CD14-positive monocyte (primary cell): ENCODE results near the gene MICALL2. TPM values are rescaled to one million over a fixed set of nuclear protein-coding genes. Genes with fewer than 3 reads are reported as not detected.

Experiments
- DNase-seq, 3 donors: peaks; one replicate each; pipeline ENCODE4 v3.0.0-alpha.2; 2011 to 2022
- H2AFZ ChIP-seq: 2 replicates; pipeline ENCODE4 v1.6.0; 2012; ENCODE audit warnings: mild to moderate bottlenecking, low read depth, low read length, inconsistent platforms; ENCODE audit not compliant: insufficient read depth, poor library complexity, severe bottlenecking
- H3K27ac ChIP-seq, 2 donors: 1 replicate in 1 of 2; 2 replicates in 1 of 2; pipeline ENCODE4 v1.5.1; 2012 to 2013; ENCODE audit warnings: low read length in 2 of 2, control low read depth in 1 of 2, inconsistent platforms in 1 of 2, low read depth in 1 of 2, mild to moderate bottlenecking in 1 of 2
- H3K27me3 ChIP-seq, 2 donors: one replicate each; pipeline versions ENCODE4 v1.6.0 to v1.6.1; 2011 to 2013; ENCODE audit warnings: low read length in 2 of 2; ENCODE audit not compliant: control insufficient read depth in 2 of 2, insufficient read depth in 2 of 2
- H3K36me3 ChIP-seq, 2 donors: replicated peaks in 1 of 2; 1 replicate in 1 of 2; 2 replicates in 1 of 2; pipeline versions ENCODE4 v1.5.1 to v1.6.1; 2012 to 2013; ENCODE audit warnings: low read length in 2 of 2, control low read depth in 1 of 2, inconsistent platforms in 1 of 2, mild to moderate bottlenecking in 1 of 2; ENCODE audit not compliant: insufficient read depth in 2 of 2, control insufficient read depth in 1 of 2
- H3K4me1 ChIP-seq, 2 donors: 1 replicate in 1 of 2; 2 replicates in 1 of 2; pipeline versions ENCODE4 v1.5.1 to v1.6.1; 2012 to 2013; ENCODE audit warnings: low read length in 2 of 2, control low read depth in 1 of 2, inconsistent platforms in 1 of 2, mild to moderate bottlenecking in 1 of 2, moderate library complexity in 1 of 2; ENCODE audit not compliant: insufficient read depth in 2 of 2, control insufficient read depth in 1 of 2
- H3K4me2 ChIP-seq: replicated peaks from 2 replicates; pipeline ENCODE3; 2012; ENCODE audit warnings: low read length, moderate library complexity, mild to moderate bottlenecking; ENCODE audit not compliant: poor library complexity, severe bottlenecking; ENCODE audit errors: extremely low read depth
- H3K4me3 ChIP-seq, 3 experiments: fragments of 200-600 bp in 1 of 3; sonication (generic) in 1 of 3; replicated peaks in 1 of 3; 1 replicate in 2 of 3; 2 replicates in 1 of 3; pipeline ENCODE4 v1.5.1; 2011 to 2013; ENCODE audit warnings: low read length in 3 of 3, mild to moderate bottlenecking in 3 of 3, control low read depth in 2 of 3, low read depth in 2 of 3, inconsistent platforms in 1 of 3, moderate library complexity in 1 of 3
- H3K79me2 ChIP-seq: 2 replicates; pipeline ENCODE4 v1.6.0; 2012; ENCODE audit warnings: mild to moderate bottlenecking, control low read depth, inconsistent platforms, low read length, moderate library complexity; ENCODE audit not compliant: insufficient read depth
- H3K9ac ChIP-seq: 2 replicates; pipeline ENCODE4 v1.6.0; 2017; ENCODE audit warnings: low read length, mild to moderate bottlenecking; ENCODE audit not compliant: insufficient read depth, poor library complexity, severe bottlenecking
- H3K9me3 ChIP-seq, 2 donors: replicated peaks in 1 of 2; 1 replicate in 1 of 2; 2 replicates in 1 of 2; pipeline versions ENCODE4 v1.5.1 to v1.6.1; 2012 to 2013; ENCODE audit warnings: low read length in 2 of 2, control low read depth in 1 of 2; ENCODE audit not compliant: control insufficient read depth in 1 of 2, insufficient read depth in 1 of 2
- H4K20me1 ChIP-seq: 2 replicates; pipeline ENCODE4 v1.6.0; 2012; ENCODE audit warnings: mild to moderate bottlenecking, low read length, control low read depth, moderate library complexity; ENCODE audit not compliant: insufficient read depth
- H3K27ac Mint-ChIP-seq, 7 donors: one replicate each; pipeline ENCODE4 v1.8.0; 2020; ENCODE audit warnings: mild to moderate bottlenecking in 7 of 7, mixed read lengths in 7 of 7, moderate library complexity in 6 of 7, inconsistent platforms in 2 of 7
- H3K27me3 Mint-ChIP-seq, 3 donors: one replicate each; pipeline ENCODE4 v1.8.0; 2021 to 2022; ENCODE audit warnings: low read depth in 3 of 3, mild to moderate bottlenecking in 3 of 3, mixed read lengths in 3 of 3, moderate library complexity in 3 of 3, inconsistent platforms in 1 of 3
- H3K36me3 Mint-ChIP-seq, 2 donors: one replicate each; pipeline ENCODE4 v1.8.0; 2020; ENCODE audit warnings: mixed read lengths in 2 of 2, inconsistent platforms in 1 of 2, mild to moderate bottlenecking in 1 of 2
- H3K4me1 Mint-ChIP-seq: one replicate; pipeline ENCODE4 v1.8.0; 2020; ENCODE audit warnings: mild to moderate bottlenecking, mixed read lengths
- H3K4me3 Mint-ChIP-seq, 2 donors: one replicate each; pipeline ENCODE4 v1.8.0; 2020; ENCODE audit warnings: mild to moderate bottlenecking in 2 of 2, mixed read lengths in 2 of 2, moderate library complexity in 1 of 2
- H3K9me3 Mint-ChIP-seq, 7 donors: one replicate each; pipeline ENCODE4 v1.8.0; 2020 to 2022; ENCODE audit warnings: mixed read lengths in 7 of 7, mild to moderate bottlenecking in 6 of 7, moderate library complexity in 6 of 7, inconsistent platforms in 2 of 7
- WGBS: methylation state at CpG from one replicate; pipeline ENCODE4 v1.1.5; 2013; ENCODE audit warnings: missing lambda C conversion rate; ENCODE audit not compliant: insufficient coverage; 5-methylcytosine and 5-hydroxymethylcytosine counted together
- intact Hi-C, 2 donors: fragments of 100-400 bp; cut with micrococcal nuclease; formaldehyde crosslinking; loops; one replicate each; pipeline versions ENCODE4 v1.15.0 to v1.15.1; 2023
- polyA plus RNA-seq, 3 donors: library from polyadenylated mRNA; depleted of rRNA in 1 of 3; unstranded in 2 of 3; stranded (reverse) in 1 of 3; fragments of 300-500 nt in 2 of 3; fragments of >200 nt in 1 of 3; fragmentation: Illumina TruSeq in 2 of 3; gene quantifications; 1 replicate in 2 of 3; 2 replicates in 1 of 3; pipeline ENCODE4 v1.2.3, GENCODE V29; 2012 to 2021
- TF ChIP-seq, protein P1 (sequence below): fragments of 200-600 bp; IDR thresholded peaks from one replicate; pipeline ENCODE4 v1.8.0; 2022; ENCODE audit warnings: antibody characterized with exemption, mild to moderate bottlenecking

Gene MICALL2
- polyA plus RNA-seq, 3 donors: 0.14 to 7.2 (median 0.72) TPM

DNA sequence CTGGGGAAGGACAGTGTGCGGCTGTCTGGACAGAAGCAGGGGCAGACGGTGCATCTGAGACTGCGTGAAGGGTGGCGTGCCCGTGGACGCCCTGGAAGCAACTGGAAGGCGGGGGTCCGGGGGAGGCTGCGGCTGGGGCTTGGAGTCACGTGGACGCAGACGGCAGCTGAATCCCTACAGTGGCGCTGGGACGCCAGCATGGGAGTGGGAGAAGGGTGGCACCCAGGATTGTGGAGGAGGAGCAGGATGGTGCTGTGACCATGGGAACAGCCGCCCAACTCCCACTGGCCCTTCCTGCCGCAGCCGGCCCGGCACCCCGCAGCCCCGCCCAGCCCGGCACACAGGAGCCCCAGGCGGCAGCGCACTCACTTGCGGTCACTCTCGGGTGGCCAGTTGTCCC, 35.2 kb upstream of the MICALL2 start:
- intact Hi-C loops: loop anchor here in 1 of 2 donors (10.0 kb wide), 1 partner anchor 850 kb away; no protein-coding TSS in a partner anchor
- H3K9ac ChIP-seq: no peak overlapping the region
- peaks cover 5% of the 10 kb centered on the region for H4K20me1 ChIP-seq
- H3K4me2 ChIP-seq: no peak overlapping the region
- H3K27me3 Mint-ChIP-seq: no peaks in the 10 kb centered on the region
- no peaks in the 10 kb centered on the region for H3K4me1 Mint-ChIP-seq
- no peak overlapping the region for H2AFZ ChIP-seq
- no peak for DNase-seq
- WGBS: 95% methylated on average over 25 of the region's 25 CpGs
- no peak overlapping the region for H3K4me3 ChIP-seq
- H3K27ac Mint-ChIP-seq: no peak overlapping the region
- no peaks in the 10 kb centered on the region for H3K79me2 ChIP-seq
- peaks cover 80 to 99% of the 10 kb centered on the region in 2 donors for H3K36me3 ChIP-seq
- no peak overlapping the region for H3K4me3 Mint-ChIP-seq
- H3K9me3 ChIP-seq: no peaks in the 10 kb centered on the region
- H3K4me1 ChIP-seq: no peaks in the 10 kb centered on the region
- no peaks in the 10 kb centered on the region for H3K9me3 Mint-ChIP-seq
- H3K36me3 Mint-ChIP-seq: peaks cover 60 to 88% of the 10 kb centered on the region in 2 donors
- TF ChIP-seq, protein P1, sequence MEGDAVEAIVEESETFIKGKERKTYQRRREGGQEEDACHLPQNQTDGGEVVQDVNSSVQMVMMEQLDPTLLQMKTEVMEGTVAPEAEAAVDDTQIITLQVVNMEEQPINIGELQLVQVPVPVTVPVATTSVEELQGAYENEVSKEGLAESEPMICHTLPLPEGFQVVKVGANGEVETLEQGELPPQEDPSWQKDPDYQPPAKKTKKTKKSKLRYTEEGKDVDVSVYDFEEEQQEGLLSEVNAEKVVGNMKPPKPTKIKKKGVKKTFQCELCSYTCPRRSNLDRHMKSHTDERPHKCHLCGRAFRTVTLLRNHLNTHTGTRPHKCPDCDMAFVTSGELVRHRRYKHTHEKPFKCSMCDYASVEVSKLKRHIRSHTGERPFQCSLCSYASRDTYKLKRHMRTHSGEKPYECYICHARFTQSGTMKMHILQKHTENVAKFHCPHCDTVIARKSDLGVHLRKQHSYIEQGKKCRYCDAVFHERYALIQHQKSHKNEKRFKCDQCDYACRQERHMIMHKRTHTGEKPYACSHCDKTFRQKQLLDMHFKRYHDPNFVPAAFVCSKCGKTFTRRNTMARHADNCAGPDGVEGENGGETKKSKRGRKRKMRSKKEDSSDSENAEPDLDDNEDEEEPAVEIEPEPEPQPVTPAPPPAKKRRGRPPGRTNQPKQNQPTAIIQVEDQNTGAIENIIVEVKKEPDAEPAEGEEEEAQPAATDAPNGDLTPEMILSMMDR: no peak
- H3K27me3 ChIP-seq: no peaks in the 10 kb centered on the region
- no peak overlapping the region for H3K27ac ChIP-seq

DNA sequence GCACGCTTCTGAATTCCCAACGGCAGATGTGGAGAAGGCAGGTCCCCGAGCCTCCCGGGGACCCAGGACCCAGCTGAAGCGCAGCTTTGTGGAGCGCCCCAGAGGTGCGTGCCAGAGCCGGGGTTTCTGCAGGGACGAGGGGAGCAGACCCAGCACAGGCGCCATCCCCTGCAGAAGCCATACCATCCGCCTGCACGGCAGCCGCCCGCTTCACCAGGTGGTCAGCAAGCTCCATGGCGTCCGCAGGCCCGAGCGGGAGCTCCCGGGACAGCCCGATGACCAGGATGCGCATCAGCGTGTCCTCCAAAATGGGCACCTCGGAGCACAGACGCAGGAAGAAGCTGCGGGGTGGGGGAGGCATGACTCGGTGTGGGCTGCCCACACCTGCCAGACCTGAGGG, 34.3 kb upstream of the MICALL2 start:
- Histone ChIP-seq H3K4me2 (no peak overlapping the region), H3K27ac (no peak overlapping the region), H2AFZ (no peak overlapping the region), H3K9me3 (no peaks in the 10 kb centered on the region), H3K36me3 (peaks cover 83 to 100% of the 10 kb centered on the region in 2 donors), H3K27me3 (no peaks in the 10 kb centered on the region), H3K4me3 (no peak overlapping the region), H3K9ac (no peak overlapping the region), H3K79me2 (no peaks in the 10 kb centered on the region), H3K4me1 (no peaks in the 10 kb centered on the region), H4K20me1 (peaks cover 7% of the 10 kb centered on the region)
- 98% methylated on average over 25 of the region's 26 CpGs for WGBS
- intact Hi-C loops: loop anchor here in 1 of 2 donors (10.0 kb wide), 1 partner anchor 851 kb away; no protein-coding TSS in a partner anchor
- Mint-ChIP-seq H3K4me1 (no peaks in the 10 kb centered on the region), H3K36me3 (peaks cover 67 to 93% of the 10 kb centered on the region in 2 donors), H3K27ac (no peak overlapping the region), H3K9me3 (no peaks in the 10 kb centered on the region), H3K4me3 (no peak overlapping the region), H3K27me3 (no peaks in the 10 kb centered on the region)
- TF ChIP-seq, protein P1: no peak
- no peak for DNase-seq
